ENCODE data around the gene TCF25. TPM values are rescaled to one million over a fixed set of nuclear protein-coding genes. Genes with fewer than 3 reads are reported as not detected.

The TCF25 gene
- total RNA-seq, 4 donors from 2014 or later, result 123 to 202 (median 160) TPM

GRCh38 chr16:89843409-89844350, 29.7 kb upstream of the TCF25 start:
- ATAC-seq (ENCODE audit: low FRiP score) (no peak), DNase-seq (ENCODE audit: low spot score) (no peak)
- TF ChIP-seq CTCF (IDR thresholded peaks at IDR 0.05), result no peak

- no peak for TF ChIP-seq CTCF (IDR thresholded peaks at IDR 0.05)
- ATAC-seq (ENCODE audit: low FRiP score), result no peak
- DNase-seq (ENCODE audit: low spot score), result no peak
Measured at GRCh38 chr16:89844739-89845339, 28.6 kb upstream of the TCF25 start.

- ATAC-seq (ENCODE audit: low FRiP score) (no peak), DNase-seq (ENCODE audit: low spot score) (no peak)
- no peak for TF ChIP-seq CTCF (IDR thresholded peaks at IDR 0.05)
Measured at GRCh38 chr16:89845417-89845816, 28.0 kb upstream of the TCF25 start.

GRCh38 chr16:89847051-89847939, 26.1 kb upstream of the TCF25 start:
- no peak for ATAC-seq (ENCODE audit: low FRiP score)
- no peak for TF ChIP-seq CTCF (IDR thresholded peaks at IDR 0.05)
- DNase-seq (ENCODE audit: low spot score), result no peak

GRCh38 chr16:89847940-89848297, 25.5 kb upstream of the TCF25 start:
- TF ChIP-seq CTCF (IDR thresholded peaks at IDR 0.05), result no peak
- no peak for ATAC-seq (ENCODE audit: low FRiP score)
- DNase-seq (ENCODE audit: low spot score), result no peak

GRCh38 chr16:89848974-89849373, 24.4 kb upstream of the TCF25 start:
- ATAC-seq (ENCODE audit: low FRiP score) (no peak), DNase-seq (ENCODE audit: low spot score) (no peak)
- TF ChIP-seq CTCF (IDR thresholded peaks at IDR 0.05), result no peak

Data from omental fat pad (tissue), 4 donors.